Loucy (cell line): ENCODE results near the gene TYW1.
"Not testable (repeated sequence)": the region's sequence is repeated elsewhere in the genome, so short reads cannot be mapped to it uniquely, and the experiment has no call there.

Experiments used
- EZH2phosphoT487 ChIP-seq: fragments of 200-600 bp; IDR thresholded peaks from 2 replicates; pipeline ENCODE4 v1.6.1; 2018; ENCODE audit warnings: antibody characterized with exemption, mild to moderate bottlenecking, moderate library complexity, borderline replicate concordance
- TF ChIP-seq, protein P1 (sequence below): fragments of 200-600 bp; sonication (generic); conservative IDR thresholded peaks from 2 replicates; pipeline ENCODE4 v1.5.1; 2014; ENCODE audit warnings: mild to moderate bottlenecking, antibody characterized with exemption, low read length

- TF ChIP-seq, protein P1, sequence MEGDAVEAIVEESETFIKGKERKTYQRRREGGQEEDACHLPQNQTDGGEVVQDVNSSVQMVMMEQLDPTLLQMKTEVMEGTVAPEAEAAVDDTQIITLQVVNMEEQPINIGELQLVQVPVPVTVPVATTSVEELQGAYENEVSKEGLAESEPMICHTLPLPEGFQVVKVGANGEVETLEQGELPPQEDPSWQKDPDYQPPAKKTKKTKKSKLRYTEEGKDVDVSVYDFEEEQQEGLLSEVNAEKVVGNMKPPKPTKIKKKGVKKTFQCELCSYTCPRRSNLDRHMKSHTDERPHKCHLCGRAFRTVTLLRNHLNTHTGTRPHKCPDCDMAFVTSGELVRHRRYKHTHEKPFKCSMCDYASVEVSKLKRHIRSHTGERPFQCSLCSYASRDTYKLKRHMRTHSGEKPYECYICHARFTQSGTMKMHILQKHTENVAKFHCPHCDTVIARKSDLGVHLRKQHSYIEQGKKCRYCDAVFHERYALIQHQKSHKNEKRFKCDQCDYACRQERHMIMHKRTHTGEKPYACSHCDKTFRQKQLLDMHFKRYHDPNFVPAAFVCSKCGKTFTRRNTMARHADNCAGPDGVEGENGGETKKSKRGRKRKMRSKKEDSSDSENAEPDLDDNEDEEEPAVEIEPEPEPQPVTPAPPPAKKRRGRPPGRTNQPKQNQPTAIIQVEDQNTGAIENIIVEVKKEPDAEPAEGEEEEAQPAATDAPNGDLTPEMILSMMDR: not testable (repeated sequence)
- TF ChIP-seq EZH2phosphoT487: not testable (repeated sequence)
Measured at GRCh38 chr7:67120491-67120890, 123.9 kb downstream of the TYW1 start.
